Forelimb muscle (tissue), 1 donor: ENCODE data around the gene MAU2. TPM values are rescaled to one million over a fixed set of nuclear protein-coding genes. Genes with fewer than 3 reads are reported as not detected.

Experiments used
- DNase-seq: peaks from one replicate; pipeline ENCODE4 v3.0.0-alpha.2; 2013; ENCODE audit warnings: low read depth
- polyA plus RNA-seq: library from polyadenylated mRNA; unstranded; fragments of 120-200 nt; gene quantifications from one replicate; pipeline ENCODE4 v1.2.1, GENCODE V29; 2013; ENCODE audit not compliant: insufficient read length

MAU2 gene, protein sequence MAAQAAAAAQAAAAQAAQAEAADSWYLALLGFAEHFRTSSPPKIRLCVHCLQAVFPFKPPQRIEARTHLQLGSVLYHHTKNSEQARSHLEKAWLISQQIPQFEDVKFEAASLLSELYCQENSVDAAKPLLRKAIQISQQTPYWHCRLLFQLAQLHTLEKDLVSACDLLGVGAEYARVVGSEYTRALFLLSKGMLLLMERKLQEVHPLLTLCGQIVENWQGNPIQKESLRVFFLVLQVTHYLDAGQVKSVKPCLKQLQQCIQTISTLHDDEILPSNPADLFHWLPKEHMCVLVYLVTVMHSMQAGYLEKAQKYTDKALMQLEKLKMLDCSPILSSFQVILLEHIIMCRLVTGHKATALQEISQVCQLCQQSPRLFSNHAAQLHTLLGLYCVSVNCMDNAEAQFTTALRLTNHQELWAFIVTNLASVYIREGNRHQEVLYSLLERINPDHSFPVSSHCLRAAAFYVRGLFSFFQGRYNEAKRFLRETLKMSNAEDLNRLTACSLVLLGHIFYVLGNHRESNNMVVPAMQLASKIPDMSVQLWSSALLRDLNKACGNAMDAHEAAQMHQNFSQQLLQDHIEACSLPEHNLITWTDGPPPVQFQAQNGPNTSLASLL
- polyA plus RNA-seq: 51.7 TPM

DNA sequence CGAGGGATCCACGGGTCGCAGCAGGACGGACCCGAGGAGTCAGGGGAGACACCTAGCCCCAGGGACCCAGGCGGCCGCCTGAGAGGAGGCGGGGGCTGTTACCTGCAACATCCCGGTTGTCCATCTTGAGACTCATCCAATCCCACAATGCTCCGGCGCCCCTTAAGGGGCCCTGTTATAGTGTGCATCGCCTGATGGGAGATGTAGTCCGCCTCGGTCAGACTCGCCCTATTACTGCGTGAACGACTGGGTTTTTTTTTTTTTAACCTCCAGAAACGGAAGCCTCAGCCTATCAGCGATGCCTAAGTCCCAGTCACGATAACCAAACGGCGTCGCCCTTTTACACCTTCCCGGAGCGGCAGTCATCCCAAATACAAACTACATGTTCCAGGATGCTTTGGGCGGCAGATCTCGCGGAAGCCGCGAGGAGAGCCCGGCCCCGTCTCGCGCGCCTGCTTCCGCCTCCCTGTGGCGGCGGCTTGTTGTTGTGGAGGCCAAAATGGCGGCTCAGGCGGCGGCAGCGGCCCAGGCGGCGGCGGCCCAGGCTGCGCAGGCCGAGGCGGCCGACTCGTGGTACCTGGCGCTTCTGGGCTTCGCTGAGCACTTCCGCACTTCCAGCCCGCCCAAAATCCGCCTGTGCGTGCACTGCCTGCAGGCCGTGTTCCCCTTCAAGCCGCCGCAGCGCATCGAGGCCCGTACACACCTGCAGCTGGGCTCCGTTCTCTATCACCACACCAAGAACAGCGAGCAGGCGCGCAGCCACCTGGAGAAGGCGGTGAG is at the start of gene MAU2, which contains the start of gene SUGP1:
TSS of gene MAU2 (plus strand) at position 469 of the 780 bp plus-strand sequence. CDS start at position 500, 31 bp downstream.
TSS of gene SUGP1 (minus strand) at position 149 of the 780 bp plus-strand sequence. CDS start at position 136, 13 bp downstream.
- DNase-seq: peak; percentile 83

DNA sequence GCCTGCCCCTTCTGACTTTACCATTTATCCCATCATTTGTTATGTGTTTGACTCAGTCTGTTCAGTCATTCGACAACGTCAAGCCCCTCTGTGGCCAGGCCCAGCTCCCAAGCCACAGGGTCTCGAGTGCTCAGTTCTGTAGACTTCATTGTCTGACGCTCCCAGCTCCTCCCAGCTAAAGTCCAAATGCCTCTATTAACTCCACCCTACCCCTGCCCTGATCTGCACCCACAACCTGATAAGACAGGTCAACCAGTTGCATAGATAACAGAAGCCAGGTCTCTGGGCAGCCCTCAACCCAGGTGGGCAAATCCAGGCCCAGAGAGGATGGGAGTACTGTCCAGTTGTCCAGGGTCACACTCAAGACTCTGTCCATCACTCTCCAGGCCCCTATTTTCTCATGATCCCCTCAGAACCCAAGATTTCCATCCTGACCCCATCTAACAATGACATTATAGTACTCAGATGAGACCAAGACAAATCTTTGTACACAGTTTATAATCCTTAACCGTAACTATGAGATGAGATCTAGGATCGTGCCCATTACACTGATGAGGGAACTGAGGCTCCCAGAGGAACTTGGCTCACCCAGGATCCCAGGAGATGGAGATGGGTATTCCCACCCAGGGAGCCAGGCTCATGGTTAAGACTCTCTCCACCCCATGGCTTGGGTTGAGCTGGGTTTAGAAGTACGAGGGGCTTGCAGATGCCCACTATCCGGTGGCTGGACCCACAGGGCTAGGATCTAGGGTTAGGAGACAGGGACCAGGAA is 48.6 kb upstream of the MAU2 start:
- DNase-seq: no peak

DNA sequence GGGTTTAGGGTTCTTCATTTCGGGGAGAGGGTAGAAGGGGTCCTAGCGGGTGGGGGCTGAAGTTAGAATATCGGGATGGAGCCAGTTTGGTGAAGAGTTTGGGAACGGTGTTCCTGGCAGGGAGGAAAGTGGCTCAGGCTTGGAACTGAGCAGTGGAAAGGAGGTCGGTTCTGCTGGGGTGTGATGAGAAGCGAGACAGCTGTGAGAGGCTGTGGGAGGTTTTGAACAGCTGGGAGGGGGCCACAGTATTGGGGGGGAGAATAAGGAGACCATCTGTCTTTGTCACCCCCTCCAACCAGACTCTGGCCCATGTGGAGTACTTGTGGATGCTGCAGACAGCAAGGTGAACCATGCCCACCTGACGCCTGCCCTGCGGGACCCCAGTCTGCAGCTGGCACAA is 46.5 kb upstream of the MAU2 start:
- DNase-seq: no peak

DNA sequence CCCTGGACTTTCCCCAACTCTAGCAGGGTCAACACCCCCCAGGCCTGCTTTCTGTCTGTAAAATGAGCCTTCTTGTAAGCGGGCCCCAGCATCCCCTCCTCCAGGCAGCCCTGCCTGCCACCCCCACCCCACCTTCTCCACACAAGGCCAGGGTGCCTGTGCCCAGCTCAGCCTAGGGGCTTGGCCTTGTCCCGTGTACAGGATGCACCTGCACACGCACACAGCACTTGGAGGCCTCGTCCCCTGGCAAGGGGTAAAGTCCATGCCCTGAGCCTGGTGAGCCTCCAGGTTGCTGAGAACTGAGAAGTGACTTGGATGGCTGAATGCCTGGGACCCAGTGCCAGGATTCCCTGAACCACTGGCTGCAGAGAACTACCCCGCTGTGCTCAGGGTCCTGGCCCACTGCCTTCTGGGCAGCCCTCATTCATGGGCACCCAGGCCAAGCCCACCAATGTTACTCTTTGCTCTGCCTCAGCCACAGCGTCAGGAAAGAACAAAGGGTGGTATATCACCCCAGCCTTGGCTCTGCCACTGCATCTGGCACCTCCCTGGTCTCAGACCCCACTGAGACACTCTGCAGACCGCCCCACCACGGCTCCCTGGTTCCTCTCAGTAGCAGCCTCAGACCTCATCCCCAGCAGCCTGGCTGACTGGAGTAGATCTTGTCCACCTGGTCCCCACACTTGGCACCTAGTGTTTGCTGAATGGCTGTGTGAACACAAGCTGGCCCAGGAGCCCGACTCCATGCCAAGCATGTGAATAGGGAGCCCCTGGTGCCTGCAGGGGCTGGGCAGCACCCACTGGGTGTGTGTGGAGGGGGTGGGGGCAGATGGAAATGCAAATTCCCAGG is 45.7 kb upstream of the MAU2 start:
- DNase-seq: no peak

DNA sequence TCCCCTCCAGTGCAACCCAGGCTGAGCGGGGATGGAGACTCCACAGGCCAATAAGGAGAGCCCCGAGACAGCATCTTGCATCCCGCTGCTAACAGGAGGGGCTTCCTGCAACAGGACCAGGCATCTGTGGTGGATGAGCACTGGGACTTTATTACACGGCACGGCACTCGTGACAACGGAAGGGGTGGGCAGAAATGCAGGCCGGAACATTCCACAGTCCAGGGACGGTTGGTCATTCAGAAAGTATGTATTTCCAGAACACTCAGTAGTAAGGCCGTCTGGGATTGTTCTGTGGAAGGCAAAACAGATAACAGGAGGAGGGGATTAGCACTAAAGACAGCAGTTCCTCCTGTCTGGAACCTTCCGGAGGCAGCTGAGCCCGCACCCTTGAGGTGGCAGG is 44.2 kb upstream of the MAU2 start:
- DNase-seq: no peak

DNA sequence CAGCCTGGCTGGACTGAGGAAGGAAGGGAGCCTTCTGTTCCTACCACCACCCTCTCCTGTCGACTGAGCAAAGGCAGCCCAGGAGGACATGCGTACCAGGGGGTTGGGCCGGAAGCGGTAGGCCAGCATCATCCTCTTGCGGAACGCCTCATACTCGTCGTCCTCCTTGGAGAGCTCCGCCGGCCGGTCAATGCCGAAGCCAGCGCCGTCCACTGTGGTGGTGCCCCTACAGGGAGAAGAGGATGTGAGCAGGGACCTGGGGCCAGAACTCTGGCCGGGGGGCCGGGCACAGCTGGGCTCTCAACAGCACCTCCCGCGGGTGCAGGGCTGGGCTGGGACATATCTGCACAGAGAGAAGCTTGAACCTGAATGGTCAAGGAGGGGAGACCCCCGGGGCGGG is 43.8 kb upstream of the MAU2 start:
- DNase-seq: no peak

DNA sequence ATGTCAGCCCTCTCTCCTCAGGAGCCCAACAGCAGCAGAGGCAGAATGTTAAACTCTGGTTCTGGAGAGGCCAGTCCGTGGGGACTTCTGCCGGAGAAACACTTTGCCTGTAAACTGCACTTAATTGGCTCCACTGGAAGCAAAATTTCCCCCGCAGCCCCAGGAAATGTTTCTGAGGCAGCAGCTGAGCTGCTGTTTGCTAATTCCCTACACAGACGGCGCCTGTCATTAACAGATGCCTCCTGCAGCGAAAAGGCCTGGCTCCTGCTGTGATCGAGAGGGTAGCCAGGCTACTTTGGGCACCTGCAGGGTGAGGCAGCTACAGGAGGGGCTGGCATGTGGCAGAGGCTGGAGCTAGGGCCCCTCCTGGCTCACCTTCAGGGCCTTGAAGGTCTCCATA is 42.3 kb upstream of the MAU2 start:
- no peak for DNase-seq

DNA sequence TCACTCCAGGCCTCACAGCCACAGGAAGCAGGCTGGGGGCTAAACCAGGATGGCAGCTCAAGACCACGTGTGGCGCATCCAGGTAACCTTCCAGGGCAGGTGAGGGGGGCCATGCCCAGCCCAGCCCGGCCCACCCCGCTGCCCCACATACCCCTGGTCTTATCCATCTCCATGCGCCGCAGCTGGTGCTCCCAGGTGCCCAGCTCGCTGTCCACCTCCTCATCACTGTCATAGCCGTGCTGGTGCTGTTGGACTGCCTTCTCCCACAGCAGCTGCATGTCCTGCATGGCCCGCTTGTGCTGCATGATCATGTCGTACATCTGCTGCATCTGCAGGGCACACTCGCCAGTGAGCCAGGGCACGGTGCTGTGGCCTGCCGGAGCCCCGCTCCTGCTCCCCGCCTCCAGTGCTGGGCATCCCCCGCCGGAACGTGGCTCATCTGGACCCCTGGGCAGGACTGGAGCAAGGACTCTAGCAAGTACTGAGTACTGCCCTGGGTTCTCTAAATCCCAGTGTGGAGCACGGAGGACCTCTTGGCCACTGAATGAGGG is 41.5 kb upstream of the MAU2 start:
- no peak for DNase-seq

DNA sequence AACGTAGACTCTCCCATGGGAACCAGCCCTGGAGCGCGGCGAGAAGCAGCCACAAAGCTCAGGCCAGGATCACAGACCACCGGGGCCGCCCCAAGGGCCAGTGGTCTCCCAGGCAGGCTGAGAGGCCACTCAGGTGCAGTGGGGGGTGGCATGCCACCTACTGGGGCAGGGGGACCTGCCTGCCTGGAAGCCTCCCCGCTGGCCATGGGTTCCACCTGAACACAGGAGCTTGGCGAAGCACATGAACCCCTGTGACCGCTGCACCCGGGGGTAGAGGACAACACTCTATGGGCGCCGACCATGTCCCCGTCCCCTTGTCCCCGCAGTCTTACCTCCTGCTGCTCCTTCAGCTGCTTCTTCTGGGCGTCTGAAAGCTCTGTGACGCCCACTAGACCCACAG is 40.8 kb upstream of the MAU2 start:
- no peak for DNase-seq

DNA sequence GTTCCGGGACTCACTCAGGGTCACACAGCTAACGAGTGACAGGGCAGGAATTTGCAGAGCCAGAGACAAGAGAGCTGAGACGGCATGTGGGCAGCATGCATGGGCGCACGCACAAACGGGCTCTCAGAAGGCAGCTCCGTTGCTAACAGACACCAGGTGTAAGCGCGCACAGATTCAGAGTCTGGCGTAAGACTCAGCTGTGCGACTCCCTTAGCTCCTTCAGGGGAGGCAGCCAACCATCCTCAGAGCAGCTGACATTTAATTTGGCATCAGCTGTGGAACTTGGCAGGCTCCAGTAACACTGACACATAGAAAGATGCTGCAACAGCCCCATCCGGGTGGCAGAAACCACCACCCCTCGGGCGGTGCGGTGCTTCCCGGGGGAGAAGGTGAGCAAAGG is 40.1 kb upstream of the MAU2 start:
- no peak for DNase-seq

DNA sequence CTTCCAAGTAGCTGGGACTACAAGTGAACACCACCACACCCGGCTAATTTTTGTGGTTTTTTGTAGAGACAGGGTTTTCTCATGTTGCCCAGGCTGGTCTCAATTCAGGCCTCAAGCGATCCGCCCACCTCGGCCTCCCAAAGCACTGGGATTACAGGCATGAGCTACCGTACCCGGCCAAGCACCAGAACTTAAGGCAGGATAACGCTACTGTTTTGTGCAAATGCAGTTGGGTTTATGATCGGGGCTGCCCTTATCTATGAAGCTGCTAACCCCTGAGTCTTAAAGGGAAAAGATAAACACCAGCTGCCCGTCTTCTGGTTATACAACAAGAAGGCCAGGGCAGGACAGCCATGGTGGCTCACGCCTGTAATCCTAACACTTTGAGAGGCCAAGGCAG is 34.9 kb upstream of the MAU2 start:
- no peak for DNase-seq

DNA sequence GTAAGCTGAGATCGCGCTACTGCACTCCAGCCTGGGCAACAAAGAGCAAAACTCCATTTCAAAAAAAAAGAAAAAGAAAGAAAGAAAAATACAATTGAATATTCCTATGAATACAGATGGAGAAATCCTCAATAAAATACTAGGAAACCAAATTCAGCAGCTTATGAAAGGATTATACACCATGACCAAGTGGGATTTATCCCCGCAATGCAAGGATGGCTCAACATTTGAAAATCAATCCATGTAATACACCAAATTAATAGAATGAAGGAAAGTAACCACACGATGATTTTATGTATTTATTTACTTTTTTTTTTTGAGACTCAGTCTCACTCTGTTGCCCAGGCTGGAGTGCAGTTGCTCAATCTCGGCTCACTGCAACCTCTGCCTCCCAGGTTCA is 28.0 kb upstream of the MAU2 start:
- DNase-seq: no peak

DNA sequence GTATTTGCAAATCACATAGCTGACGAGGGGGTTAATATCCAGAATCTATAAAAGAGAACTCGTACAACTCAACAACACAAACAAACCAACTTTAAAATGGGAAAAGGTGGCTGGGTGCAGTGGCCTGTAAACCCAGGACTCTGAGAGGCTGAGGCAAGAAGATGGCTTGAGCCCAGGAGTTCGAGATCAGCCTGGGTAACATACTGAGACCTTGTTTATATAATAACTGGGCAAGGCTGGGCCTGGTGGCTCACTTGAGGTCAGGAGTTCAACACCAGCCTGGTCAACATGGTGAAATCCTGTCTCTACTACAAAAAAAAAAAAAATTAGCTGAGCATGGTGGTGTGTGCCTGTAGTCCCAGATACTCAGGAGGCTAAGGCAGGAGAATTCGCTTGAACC is 25.7 kb upstream of the MAU2 start:
- no peak for DNase-seq

DNA sequence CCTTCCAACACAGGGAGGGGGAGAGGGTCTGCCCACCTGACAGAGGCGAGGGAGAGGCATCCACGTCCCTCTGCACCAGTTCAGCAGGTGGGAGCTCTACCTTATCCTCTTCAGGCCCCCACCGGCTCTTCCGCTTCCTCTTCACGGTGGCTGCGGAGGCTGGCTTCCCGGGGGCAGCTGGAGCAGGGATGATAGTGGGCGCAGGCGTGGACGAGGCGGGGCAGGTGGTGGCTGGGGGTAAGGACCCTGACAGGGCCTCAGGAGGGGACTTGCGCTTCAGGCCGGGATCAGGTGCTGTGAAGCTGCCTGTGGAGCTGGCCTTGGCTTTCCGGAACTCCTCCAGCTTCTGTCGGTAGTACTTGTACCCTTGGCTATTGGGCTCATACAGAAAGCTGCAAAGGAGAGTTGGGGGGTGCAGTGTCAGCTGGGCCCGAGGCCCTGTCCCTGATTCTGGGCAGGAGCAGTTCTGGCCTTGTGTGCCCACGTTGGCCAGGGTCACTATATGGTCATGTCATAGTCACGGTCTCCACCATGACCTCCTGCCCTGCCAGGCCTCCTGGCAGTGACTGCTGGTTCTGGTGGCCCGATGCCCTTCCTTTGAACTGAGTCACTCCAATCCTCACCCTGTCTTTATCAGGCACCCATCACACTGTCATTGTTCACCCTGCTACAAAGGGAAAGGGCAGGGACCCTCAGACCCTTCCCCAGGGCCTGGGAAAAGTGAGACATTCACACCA is 23.5 kb upstream of the MAU2 start:
- no peak for DNase-seq

DNA sequence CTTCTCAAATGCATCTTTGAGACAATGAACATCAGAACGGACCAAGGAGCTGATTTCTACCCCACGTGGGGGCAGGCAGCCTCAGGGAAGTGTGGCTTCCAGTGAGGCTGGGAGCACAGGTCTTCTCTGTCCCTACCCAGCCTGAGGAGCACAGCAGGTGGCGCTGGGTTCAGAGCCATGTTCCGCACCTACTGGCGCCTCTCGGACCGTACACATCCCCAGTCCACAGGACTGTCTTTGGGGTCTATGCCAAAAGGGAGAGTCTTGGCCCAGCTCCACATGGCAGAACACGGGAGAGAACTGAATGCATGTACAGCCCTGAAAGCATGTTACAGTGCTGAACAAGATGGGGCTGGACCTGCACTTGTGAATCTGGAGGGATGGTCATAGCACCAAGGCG is 22.9 kb upstream of the MAU2 start:
- no peak for DNase-seq

DNA sequence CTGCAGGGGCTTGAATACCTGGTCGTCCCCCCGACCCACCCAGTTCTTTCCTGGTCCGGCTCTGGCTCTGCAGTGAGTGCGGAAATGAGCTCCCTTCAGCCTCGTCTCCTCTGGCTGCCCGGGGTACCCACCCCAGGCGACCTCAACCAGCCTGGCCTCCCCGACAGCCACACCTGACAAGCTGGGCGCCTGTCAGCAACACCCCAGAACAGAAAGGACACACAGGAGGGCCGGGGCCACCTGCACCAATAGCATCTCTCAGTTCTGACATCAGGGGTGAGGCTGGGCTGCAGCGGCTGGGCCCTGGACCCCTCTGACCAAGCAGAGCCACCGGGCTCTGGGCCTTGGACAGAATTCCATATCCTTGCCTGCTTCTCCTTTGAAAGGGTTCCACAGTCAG is 20.0 kb upstream of the MAU2 start:
- DNase-seq: no peak

DNA sequence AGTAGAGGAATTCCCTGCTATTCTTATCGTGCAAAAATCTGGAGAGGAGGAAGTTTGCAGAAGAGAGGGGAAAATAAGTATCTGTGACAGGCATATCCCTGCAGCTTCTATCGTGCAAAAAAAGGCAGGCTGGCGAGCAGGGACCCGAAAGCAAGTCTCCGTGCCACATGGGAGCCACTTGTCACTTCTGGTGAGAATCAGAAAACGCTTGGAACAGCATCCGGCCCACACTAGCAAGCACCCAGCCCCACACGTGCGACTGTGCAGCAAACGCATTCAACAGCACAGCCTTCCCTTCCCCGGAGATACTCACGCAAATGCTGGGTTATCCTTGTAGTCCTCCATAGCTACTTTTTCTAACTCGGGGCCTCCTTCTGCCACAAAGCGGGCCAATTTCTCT is 17.2 kb upstream of the MAU2 start:
- no peak for DNase-seq

DNA sequence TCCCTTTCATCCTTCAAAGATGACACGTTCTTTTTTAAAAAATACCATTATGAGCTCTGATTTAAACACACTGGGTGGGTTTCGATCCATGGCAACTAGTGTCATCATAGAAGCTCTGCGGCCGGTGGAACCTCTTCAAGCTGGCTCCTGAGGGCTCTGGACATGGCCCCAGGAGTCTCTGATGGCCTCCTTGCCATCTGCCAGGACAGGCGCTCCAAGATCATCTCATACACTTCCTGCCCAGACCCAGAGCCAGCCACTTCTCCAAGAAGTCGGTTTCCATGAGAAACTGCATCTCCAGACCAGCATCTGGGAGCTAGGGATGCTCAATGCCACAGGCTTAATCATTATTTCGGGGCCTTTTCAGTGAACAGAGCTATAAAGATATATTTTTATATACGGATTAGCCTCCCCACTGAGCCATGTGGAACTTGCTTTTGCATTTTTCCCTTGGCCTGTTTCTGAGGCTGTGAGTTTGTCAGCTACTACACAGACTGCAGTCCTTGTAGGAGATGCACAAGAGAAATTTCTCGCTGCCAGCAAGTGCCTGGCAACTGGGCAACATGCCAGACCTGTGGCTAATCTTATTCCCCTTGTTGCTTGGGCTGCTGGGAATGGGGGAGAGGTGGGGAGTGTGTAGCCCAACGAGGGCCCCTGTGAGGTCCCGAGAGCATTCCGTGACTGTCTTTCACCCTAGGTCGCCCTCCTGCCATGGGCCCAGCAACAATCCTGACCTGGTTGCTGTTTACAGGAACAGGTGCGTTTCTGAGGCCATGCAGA is 16.3 kb upstream of the MAU2 start:
- no peak for DNase-seq

DNA sequence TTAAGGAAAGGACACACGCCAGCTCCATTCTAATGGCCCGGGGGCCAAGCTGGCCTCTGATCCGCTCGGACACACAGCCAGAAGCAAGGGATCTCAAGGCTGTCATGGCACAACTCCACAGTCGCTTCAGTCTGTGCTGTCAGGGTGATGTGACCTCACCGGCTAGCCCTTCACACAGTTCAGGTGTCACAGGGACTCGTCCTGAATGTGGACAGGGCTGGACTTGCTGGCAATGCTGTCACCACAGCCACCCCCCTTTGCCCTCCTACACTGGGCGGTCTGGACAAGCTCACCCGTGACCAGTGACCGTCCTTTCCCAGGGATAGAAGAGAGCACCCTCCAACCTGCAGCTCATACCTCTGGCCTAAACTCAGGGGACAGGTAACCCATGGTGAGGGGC is 15.6 kb upstream of the MAU2 start:
- DNase-seq: no peak
